Loucy (cell line): Measurements from ENCODE around the gene DISP1.

Experiments used
- H2AFZ ChIP-seq: fragments of 200-600 bp; sonication (generic); 2 replicates; pipeline ENCODE4 v1.6.0; 2016; ENCODE audit warnings: antibody characterized with exemption, mild to moderate bottlenecking, low read length, moderate library complexity
- H3F3A ChIP-seq: fragments of 200-600 bp; 2 replicates; pipeline ENCODE4 v1.6.0; 2016; ENCODE audit warnings: antibody characterized with exemption, low read depth, mild to moderate bottlenecking
- H3K27me3 ChIP-seq: fragments of 200-600 bp; sonication (generic); 2 replicates; pipeline ENCODE4 v1.6.1; 2014; ENCODE audit warnings: low read length, mild to moderate bottlenecking; ENCODE audit not compliant: insufficient read depth, poor library complexity, severe bottlenecking
- H3K36me3 ChIP-seq: fragments of 200-600 bp; sonication (generic); 2 replicates; pipeline ENCODE4 v1.6.1; 2016; ENCODE audit warnings: low read length; ENCODE audit not compliant: insufficient read depth
- H3K4me1 ChIP-seq: fragments of 200-600 bp; sonication (generic); 2 replicates; pipeline ENCODE4 v1.5.1; 2014; ENCODE audit warnings: low read length, mild to moderate bottlenecking; ENCODE audit not compliant: insufficient read depth, poor library complexity, severe bottlenecking
- H3K4me2 ChIP-seq: fragments of 200-600 bp; sonication (generic); 2 replicates; pipeline ENCODE4 v1.6.0; 2014; ENCODE audit warnings: antibody characterized with exemption, low read length, low read depth, mild to moderate bottlenecking; ENCODE audit not compliant: poor library complexity, severe bottlenecking
- H3K4me3 ChIP-seq: fragments of 200-600 bp; sonication (generic); 2 replicates; pipeline ENCODE4 v1.5.1; 2014; ENCODE audit warnings: low read length, mild to moderate bottlenecking, mixed read lengths; ENCODE audit not compliant: poor library complexity, severe bottlenecking
- H3K79me2 ChIP-seq: fragments of 200-600 bp; sonication (generic); 2 replicates; pipeline ENCODE4 v1.6.1; 2014; ENCODE audit warnings: low read length; ENCODE audit not compliant: insufficient read depth
- H3K9ac ChIP-seq: fragments of 200-600 bp; sonication (generic); 2 replicates; pipeline ENCODE4 v1.6.0; 2014; ENCODE audit warnings: mild to moderate bottlenecking, low read depth, low read length, moderate library complexity; ENCODE audit not compliant: poor library complexity, severe bottlenecking
- H3K9me2 ChIP-seq: fragments of 200-600 bp; sonication (generic); replicated peaks from 2 replicates; pipeline ENCODE4 v1.6.1; 2016; ENCODE audit warnings: low read depth, low read length, mixed read lengths
- H3K9me3 ChIP-seq: fragments of 200-600 bp; sonication (generic); 2 replicates; pipeline ENCODE4 v1.6.1; 2014; ENCODE audit warnings: mild to moderate bottlenecking, antibody characterized with exemption, low read length, low read depth; ENCODE audit not compliant: insufficient read depth
- H4K20me1 ChIP-seq: fragments of 200-600 bp; sonication (generic); 2 replicates; pipeline ENCODE4 v1.6.0; 2014; ENCODE audit warnings: antibody characterized with exemption, low read length, mild to moderate bottlenecking; ENCODE audit not compliant: insufficient read depth, poor library complexity, severe bottlenecking
- EZH2phosphoT487 ChIP-seq: fragments of 200-600 bp; IDR thresholded peaks from 2 replicates; pipeline ENCODE4 v1.6.1; 2018; ENCODE audit warnings: antibody characterized with exemption, mild to moderate bottlenecking, moderate library complexity, borderline replicate concordance
- TF ChIP-seq, protein P1 (sequence below): fragments of 200-600 bp; sonication (generic); conservative IDR thresholded peaks from 2 replicates; pipeline ENCODE4 v1.5.1; 2014; ENCODE audit warnings: mild to moderate bottlenecking, antibody characterized with exemption, low read length

Gene DISP1

DNA sequence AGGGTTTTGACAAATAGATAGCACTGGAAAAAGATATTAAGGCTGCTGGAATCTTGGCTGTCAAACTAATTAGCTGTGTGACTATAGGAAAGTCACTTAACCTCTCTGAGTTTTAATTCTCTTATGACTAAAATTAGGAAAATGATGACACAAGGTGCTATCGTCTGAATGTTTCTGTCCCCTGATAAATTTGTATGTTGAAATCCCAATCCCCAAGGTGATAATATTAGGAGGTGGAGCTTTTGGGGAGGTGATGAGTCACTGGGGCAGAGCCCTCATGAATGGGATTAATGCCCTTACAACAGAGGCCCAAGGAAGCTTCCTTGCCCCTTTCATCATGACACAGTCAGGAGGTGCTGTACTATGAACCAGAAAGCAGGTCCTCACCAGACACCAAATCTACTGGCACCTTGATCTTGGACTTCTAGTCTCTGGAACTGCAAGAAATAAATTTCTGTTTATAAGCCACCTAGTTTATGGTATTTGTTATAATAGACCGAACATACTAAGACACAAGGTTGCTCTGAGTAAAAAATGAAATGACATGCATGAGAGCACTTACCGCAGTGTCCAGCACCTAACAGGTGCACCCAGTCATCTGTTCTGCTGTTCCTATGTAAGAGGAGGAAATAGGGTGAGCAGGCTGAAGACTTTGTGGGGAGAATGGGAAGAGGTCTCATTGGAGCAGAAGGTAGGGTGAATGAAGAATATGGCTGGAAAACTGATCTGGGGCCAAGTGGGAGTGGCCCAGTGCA lies 26.3 kb upstream of the DISP1 start:
- Histone ChIP-seq H3F3A (no peaks in the 10 kb centered on the region), H3K4me1 (no peaks in the 10 kb centered on the region), H4K20me1 (no peaks in the 10 kb centered on the region), H3K9me2 (no peaks in the 10 kb centered on the region), H3K9ac (no peak overlapping the region), H3K36me3 (no peaks in the 10 kb centered on the region), H3K4me3 (no peak overlapping the region), H3K9me3 (no peaks in the 10 kb centered on the region), H3K27me3 (no peaks in the 10 kb centered on the region), H3K79me2 (no peaks in the 10 kb centered on the region), H3K4me2 (no peak overlapping the region), H2AFZ (no peak overlapping the region)
- no peak for TF ChIP-seq EZH2phosphoT487
- TF ChIP-seq, protein P1, sequence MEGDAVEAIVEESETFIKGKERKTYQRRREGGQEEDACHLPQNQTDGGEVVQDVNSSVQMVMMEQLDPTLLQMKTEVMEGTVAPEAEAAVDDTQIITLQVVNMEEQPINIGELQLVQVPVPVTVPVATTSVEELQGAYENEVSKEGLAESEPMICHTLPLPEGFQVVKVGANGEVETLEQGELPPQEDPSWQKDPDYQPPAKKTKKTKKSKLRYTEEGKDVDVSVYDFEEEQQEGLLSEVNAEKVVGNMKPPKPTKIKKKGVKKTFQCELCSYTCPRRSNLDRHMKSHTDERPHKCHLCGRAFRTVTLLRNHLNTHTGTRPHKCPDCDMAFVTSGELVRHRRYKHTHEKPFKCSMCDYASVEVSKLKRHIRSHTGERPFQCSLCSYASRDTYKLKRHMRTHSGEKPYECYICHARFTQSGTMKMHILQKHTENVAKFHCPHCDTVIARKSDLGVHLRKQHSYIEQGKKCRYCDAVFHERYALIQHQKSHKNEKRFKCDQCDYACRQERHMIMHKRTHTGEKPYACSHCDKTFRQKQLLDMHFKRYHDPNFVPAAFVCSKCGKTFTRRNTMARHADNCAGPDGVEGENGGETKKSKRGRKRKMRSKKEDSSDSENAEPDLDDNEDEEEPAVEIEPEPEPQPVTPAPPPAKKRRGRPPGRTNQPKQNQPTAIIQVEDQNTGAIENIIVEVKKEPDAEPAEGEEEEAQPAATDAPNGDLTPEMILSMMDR = no peak

DNA sequence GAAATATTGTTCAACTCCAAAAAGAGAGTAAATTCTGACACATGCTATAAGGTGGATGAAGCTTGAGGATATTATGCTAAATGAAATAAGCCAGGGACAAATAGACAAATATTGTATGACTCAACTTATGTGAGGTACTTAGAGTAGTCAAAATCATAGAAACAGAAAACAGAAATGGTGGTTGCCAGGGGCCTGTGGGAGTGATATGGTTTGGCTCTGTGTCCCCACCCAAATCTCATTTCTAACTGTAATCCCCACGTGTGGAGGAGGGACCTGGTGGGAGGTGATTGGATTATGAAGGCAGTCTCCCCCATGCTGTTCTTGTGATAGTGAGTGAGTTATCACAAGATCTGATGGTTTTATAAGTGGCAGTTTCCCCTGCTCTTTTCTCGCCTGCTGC lies 24.7 kb upstream of the DISP1 start:
- Histone ChIP-seq H4K20me1 (no peaks in the 10 kb centered on the region), H3K9me3 (no peaks in the 10 kb centered on the region), H2AFZ (no peak overlapping the region), H3F3A (no peaks in the 10 kb centered on the region), H3K27me3 (no peaks in the 10 kb centered on the region), H3K4me1 (no peaks in the 10 kb centered on the region), H3K36me3 (no peaks in the 10 kb centered on the region), H3K4me2 (no peak overlapping the region), H3K4me3 (no peak overlapping the region), H3K9ac (no peak overlapping the region), H3K79me2 (no peaks in the 10 kb centered on the region), H3K9me2 (no peaks in the 10 kb centered on the region)
- TF ChIP-seq EZH2phosphoT487 = no peak
- TF ChIP-seq, protein P1 = no peak

DNA sequence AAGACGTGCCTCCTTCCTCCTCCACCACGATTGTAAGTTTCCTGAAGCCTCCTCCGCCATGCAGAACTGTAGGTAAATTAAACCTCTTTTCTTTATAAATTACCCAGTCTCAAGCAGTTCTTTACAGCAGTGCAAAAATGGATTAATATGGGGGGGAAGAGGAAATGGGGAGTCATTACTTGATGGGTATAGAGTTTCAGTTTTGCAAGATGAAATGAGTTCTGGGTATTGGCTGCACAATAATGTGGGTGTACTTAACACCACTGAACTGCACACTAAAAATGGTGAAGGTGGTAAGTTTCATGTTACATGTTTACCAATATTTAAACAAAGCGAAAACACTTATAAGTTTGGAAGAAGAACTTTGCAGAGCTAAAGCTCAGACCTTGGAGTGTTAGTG lies 24.3 kb upstream of the DISP1 start:
- H3K79me2 ChIP-seq = no peaks in the 10 kb centered on the region
- H3F3A ChIP-seq = no peaks in the 10 kb centered on the region
- H3K36me3 ChIP-seq = no peaks in the 10 kb centered on the region
- no peak for TF ChIP-seq EZH2phosphoT487
- TF ChIP-seq, protein P1 = no peak
- H3K4me2 ChIP-seq = no peak overlapping the region
- H3K9me2 ChIP-seq = no peaks in the 10 kb centered on the region
- no peak overlapping the region for H3K4me3 ChIP-seq
- H4K20me1 ChIP-seq = no peaks in the 10 kb centered on the region
- H3K27me3 ChIP-seq = no peaks in the 10 kb centered on the region
- no peak overlapping the region for H3K9ac ChIP-seq
- no peaks in the 10 kb centered on the region for H3K9me3 ChIP-seq
- H3K4me1 ChIP-seq = no peaks in the 10 kb centered on the region
- peak overlapping the region; percentile 31; the same call in 1 of the 2 replicates for H2AFZ ChIP-seq
